Activated T-cell treated with anti-CD3 and anti-CD28 coated beads, Interleukin-2, amount 50 U/mL, for 4 hours (primary cell): ENCODE results near the gene EVC2. TPM values are rescaled to one million over a fixed set of nuclear protein-coding genes. Genes with fewer than 3 reads are reported as not detected.
"Not testable (repeated sequence)": the region's sequence is repeated elsewhere in the genome, so short reads cannot be mapped to it uniquely, and the experiment has no call there.

Experiments
- ATAC-seq, 2 donors: fragments of 200-7000 bp; cut with Tn5 transposase; one replicate each; pipeline ENCODE4 v1.10.0; 2021
- DNase-seq: peaks from one replicate; pipeline ENCODE4 v3.0.0-alpha.2; 2020
- H3K27me3 Mint-ChIP-seq: one replicate; pipeline ENCODE4 v1.8.0; 2021; ENCODE audit warnings: low read depth, mixed read lengths
- H3K36me3 Mint-ChIP-seq: one replicate; pipeline ENCODE4 v1.8.0; 2022; ENCODE audit warnings: mixed read lengths; ENCODE audit not compliant: insufficient read depth
- H3K4me1 Mint-ChIP-seq: one replicate; pipeline ENCODE4 v1.8.0; 2021; ENCODE audit warnings: low read depth, mixed read lengths
- H3K4me3 Mint-ChIP-seq: one replicate; pipeline ENCODE4 v1.8.0; 2021; ENCODE audit warnings: mild to moderate bottlenecking, moderate library complexity, mixed read lengths
- H3K9me3 Mint-ChIP-seq: one replicate; pipeline ENCODE4 v1.8.0; 2021; ENCODE audit warnings: mixed read lengths
- total RNA-seq, 3 donors: library from RNA; stranded (reverse); gene quantifications; one replicate each; pipeline ENCODE4 v1.2.1, GENCODE V29; 2021

Gene EVC2
- total RNA-seq, 3 donors from 2014 or later, result 0.63 to 0.78 (median 0.76) TPM

GRCh38 chr4:5728412-5728811 is 20.1 kb upstream of the EVC2 start:
- DNase-seq, H3K4me1 Mint-ChIP-seq, H3K4me3 Mint-ChIP-seq, H3K36me3 Mint-ChIP-seq, H3K9me3 Mint-ChIP-seq, H3K27me3 Mint-ChIP-seq, ATAC-seq: not testable (repeated sequence)

DNA sequence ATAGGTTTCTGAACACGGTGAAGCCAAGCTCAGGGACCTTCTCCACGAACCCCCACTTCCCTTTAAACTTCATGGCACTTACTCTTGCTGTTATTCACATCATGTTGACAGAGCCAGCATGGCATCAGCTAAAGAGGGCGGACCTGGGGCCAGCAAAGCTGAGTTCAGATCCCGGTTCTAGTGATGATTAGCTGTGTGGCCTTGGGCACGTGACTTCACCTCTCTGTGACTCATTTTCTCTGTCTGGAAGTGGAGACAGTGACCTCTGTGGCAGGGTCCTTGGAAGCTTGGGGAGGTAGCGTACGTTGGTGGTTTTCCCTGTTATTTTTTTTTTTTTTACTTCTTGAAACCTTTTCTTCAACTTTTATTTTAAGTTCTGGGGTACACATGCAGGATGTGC is 16.0 kb upstream of the EVC2 start:
- no peaks in the 10 kb centered on the region for H3K36me3 Mint-ChIP-seq
- H3K9me3 Mint-ChIP-seq, result peaks cover 7% of the 10 kb centered on the region
- ATAC-seq, result no peak
- H3K27me3 Mint-ChIP-seq, result no peaks in the 10 kb centered on the region
- no peak overlapping the region for H3K4me3 Mint-ChIP-seq
- no peak for DNase-seq
- no peaks in the 10 kb centered on the region for H3K4me1 Mint-ChIP-seq

- Mint-ChIP-seq H3K4me1 (no peaks in the 10 kb centered on the region), H3K4me3 (no peak overlapping the region), H3K27me3 (no peaks in the 10 kb centered on the region), H3K36me3 (no peaks in the 10 kb centered on the region), H3K9me3 (no peaks in the 10 kb centered on the region)
- DNase-seq, result no peak
- no peak for ATAC-seq
Observed at GRCh38 chr4:5722328-5722727, 14.0 kb upstream of the EVC2 start.

GRCh38 chr4:5721923-5722322 is 13.6 kb upstream of the EVC2 start:
- Mint-ChIP-seq H3K4me3 (no peak overlapping the region), H3K27me3 (no peaks in the 10 kb centered on the region), H3K36me3 (no peaks in the 10 kb centered on the region), H3K9me3 (peaks cover 3% of the 10 kb centered on the region), H3K4me1 (no peaks in the 10 kb centered on the region)
- DNase-seq (no peak), ATAC-seq (no peak)

DNA sequence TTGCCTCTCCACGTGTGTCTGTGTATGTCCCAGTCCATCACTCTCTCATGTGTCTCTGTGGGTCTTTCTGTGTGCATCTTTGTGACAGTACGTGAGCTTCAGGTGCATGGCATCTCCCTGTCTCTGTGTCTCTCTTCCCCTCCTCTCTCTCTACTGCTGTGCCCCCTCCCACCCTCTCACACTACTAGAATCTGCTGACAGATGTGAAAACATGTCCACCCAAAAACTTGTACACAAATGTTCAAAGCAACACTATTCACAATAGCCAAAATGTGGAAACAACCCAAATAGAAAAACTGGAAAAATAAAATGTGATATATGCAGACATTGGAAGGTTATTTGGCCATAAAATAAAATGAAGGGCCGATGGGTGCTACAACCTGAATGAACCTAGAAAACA is 12.6 kb upstream of the EVC2 start:
- Mint-ChIP-seq H3K27me3 (no peaks in the 10 kb centered on the region), H3K4me3 (no peak overlapping the region), H3K36me3 (no peaks in the 10 kb centered on the region), H3K4me1 (no peaks in the 10 kb centered on the region), H3K9me3 (peaks cover 5% of the 10 kb centered on the region)
- no peak for DNase-seq
- no peak for ATAC-seq

DNA sequence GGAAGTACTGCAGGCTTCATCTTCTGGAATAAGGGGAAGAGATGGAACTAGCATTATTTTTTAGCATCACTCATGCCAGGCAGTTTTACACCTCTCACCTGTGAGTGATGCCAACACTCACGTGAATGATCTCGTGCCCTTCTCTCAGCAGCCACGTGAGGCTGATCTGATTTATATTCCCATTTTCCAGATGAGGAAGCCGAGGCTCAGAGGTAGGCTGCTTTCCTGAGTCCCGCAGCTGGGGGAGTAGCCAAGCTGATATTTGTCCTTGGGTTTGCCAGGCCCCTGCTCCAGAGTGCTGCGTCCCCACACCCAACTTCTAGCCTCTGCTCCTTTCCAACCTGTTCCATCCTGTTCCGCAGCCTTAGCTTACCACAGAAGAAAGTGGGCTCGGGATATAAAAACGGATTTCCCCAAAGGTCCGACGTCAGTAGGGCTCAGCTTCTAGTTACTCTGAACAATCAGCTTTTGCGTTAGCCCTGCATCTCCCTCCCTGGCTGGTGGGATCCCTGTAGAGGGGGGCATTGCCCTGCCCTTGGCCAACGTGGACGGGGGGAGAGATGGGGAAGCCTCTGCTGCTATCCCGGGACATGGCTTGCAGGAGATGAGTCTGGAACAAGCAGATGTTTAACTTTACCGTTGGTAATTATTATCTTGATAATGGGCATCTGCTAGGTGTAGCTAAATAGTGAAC is 11.9 kb upstream of the EVC2 start:
- Mint-ChIP-seq H3K9me3 (peaks cover 6% of the 10 kb centered on the region), H3K27me3 (no peaks in the 10 kb centered on the region), H3K4me3 (no peak overlapping the region), H3K4me1 (no peaks in the 10 kb centered on the region), H3K36me3 (no peaks in the 10 kb centered on the region)
- no peak for DNase-seq
- ATAC-seq, result no peak

DNA sequence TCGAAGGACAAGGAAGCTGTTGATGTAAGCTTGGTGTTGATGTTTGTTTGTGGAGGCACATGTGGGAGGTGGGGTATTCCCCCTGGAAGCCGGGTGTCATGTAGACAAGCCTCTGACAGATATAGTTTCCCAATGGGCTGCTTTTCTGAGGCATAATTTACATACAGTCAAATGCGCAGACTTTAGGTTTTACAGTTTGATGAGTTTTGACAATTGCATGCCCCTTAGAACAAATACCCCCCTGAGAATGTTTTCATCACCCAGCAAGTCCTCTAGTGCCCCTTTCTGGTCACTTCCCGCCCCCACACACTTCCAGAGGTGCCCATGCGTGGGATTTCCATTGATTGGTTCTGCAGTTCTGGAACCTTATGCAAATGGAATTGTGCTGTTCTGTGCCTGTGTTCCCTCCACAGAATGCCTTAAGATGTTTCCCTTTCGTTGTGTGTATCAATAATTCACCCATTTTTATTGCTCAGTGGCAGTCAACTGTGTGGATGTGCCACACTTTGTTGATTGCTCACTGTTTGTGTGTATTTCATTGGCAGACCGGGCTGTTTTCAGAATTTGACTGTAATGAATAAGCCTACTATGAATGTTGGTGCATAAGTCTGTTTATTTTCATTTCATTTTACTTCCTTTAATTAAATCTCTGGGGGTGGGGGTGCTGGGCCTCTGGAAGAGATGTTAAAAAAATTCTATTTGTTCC is 11.1 kb upstream of the EVC2 start:
- Mint-ChIP-seq H3K27me3 (no peaks in the 10 kb centered on the region), H3K4me1 (no peaks in the 10 kb centered on the region), H3K9me3 (peaks cover 11% of the 10 kb centered on the region), H3K36me3 (no peaks in the 10 kb centered on the region), H3K4me3 (no peak overlapping the region)
- DNase-seq (no peak), ATAC-seq (no peak)

- DNase-seq (no peak), ATAC-seq (no peak)
- Mint-ChIP-seq H3K4me3 (no peak overlapping the region), H3K4me1 (no peaks in the 10 kb centered on the region), H3K9me3 (peaks cover 11% of the 10 kb centered on the region), H3K27me3 (peaks cover 3% of the 10 kb centered on the region), H3K36me3 (no peaks in the 10 kb centered on the region)
Observed at GRCh38 chr4:5718411-5718810, 10.1 kb upstream of the EVC2 start.

- Mint-ChIP-seq H3K27me3 (peaks cover 4% of the 10 kb centered on the region), H3K9me3 (peaks cover 11% of the 10 kb centered on the region), H3K4me3 (no peak overlapping the region), H3K4me1 (no peaks in the 10 kb centered on the region), H3K36me3 (no peaks in the 10 kb centered on the region)
- ATAC-seq, result no peak
- no peak for DNase-seq
Observed at GRCh38 chr4:5717449-5718158, 9.2 kb upstream of the EVC2 start.

GRCh38 chr4:5716391-5716790 is 8.0 kb upstream of the EVC2 start:
- no peak overlapping the region for H3K4me3 Mint-ChIP-seq

GRCh38 chr4:5715357-5715756 is 7.0 kb upstream of the EVC2 start:
- H3K4me1 Mint-ChIP-seq, result peaks cover 4% of the 10 kb centered on the region
- peaks cover 11% of the 10 kb centered on the region for H3K9me3 Mint-ChIP-seq
- no peaks in the 10 kb centered on the region for H3K36me3 Mint-ChIP-seq
- peaks cover 19% of the 10 kb centered on the region for H3K27me3 Mint-ChIP-seq
- DNase-seq (no peak), ATAC-seq (no peak)
- no peak overlapping the region for H3K4me3 Mint-ChIP-seq

More at GRCh38 chr4:5716391-5716790, 8.0 kb upstream of the EVC2 start:
- DNase-seq (no peak), ATAC-seq (no peak)
- Mint-ChIP-seq H3K27me3 (peaks cover 13% of the 10 kb centered on the region), H3K4me1 (no peaks in the 10 kb centered on the region), H3K9me3 (peaks cover 11% of the 10 kb centered on the region), H3K36me3 (no peaks in the 10 kb centered on the region)

GRCh38 chr4:5713861-5714260 is 5.5 kb upstream of the EVC2 start:
- peaks cover 32% of the 10 kb centered on the region for H3K27me3 Mint-ChIP-seq

GRCh38 chr4:5712931-5713330 is 4.6 kb upstream of the EVC2 start:
- Mint-ChIP-seq H3K27me3 (peaks cover 34% of the 10 kb centered on the region), H3K9me3 (peaks cover 11% of the 10 kb centered on the region), H3K4me1 (peaks cover 4% of the 10 kb centered on the region), H3K4me3 (no peak overlapping the region), H3K36me3 (no peaks in the 10 kb centered on the region)
- DNase-seq, result no peak
- ATAC-seq, result no peak

More at GRCh38 chr4:5713861-5714260, 5.5 kb upstream of the EVC2 start:
- peaks cover 11% of the 10 kb centered on the region for H3K9me3 Mint-ChIP-seq
- H3K4me1 Mint-ChIP-seq, result peaks cover 4% of the 10 kb centered on the region
- no peak for ATAC-seq
- H3K36me3 Mint-ChIP-seq, result no peaks in the 10 kb centered on the region
- DNase-seq, result no peak
- H3K4me3 Mint-ChIP-seq, result no peak overlapping the region

- no peaks in the 10 kb centered on the region for H3K36me3 Mint-ChIP-seq
- peak; percentile 64 to 68 for ATAC-seq
- peaks cover 11% of the 10 kb centered on the region for H3K9me3 Mint-ChIP-seq
- DNase-seq, result no peak
- peaks cover 4% of the 10 kb centered on the region for H3K4me1 Mint-ChIP-seq
- peaks cover 37% of the 10 kb centered on the region for H3K27me3 Mint-ChIP-seq
- peak overlapping the region; percentile 66 for H3K4me3 Mint-ChIP-seq
Observed at GRCh38 chr4:5712517-5712916, 4.2 kb upstream of the EVC2 start.
